ENCODE measurements around the gene RASA4B.
A peak's percentile ranks its signal among the peaks of the same experiment; 100 is the strongest.

RASA4B gene

GRCh38 chr7:102451371-102452054 is 66.1 kb downstream of the RASA4B start:
- DNase-seq, result no peak

GRCh38 chr7:102450242-102450641 is 67.3 kb downstream of the RASA4B start:
- no peak for DNase-seq

GRCh38 chr7:102449136-102449535 is 68.4 kb downstream of the RASA4B start:
- no peak for DNase-seq

GRCh38 chr7:102447311-102447710 is 70.3 kb downstream of the RASA4B start:
- no peak for DNase-seq

GRCh38 chr7:102446387-102447156 is 71.0 kb downstream of the RASA4B start:
- DNase-seq, result no peak

- no peak for DNase-seq
Measured at GRCh38 chr7:102445674-102446071, 71.9 kb downstream of the RASA4B start.

- no peak for DNase-seq
Measured at GRCh38 chr7:102444961-102445673, 72.5 kb downstream of the RASA4B start.

- no peak for DNase-seq
Measured at GRCh38 chr7:102439963-102440795, 77.4 kb downstream of the RASA4B start.

- no peak for DNase-seq
Measured at GRCh38 chr7:102436118-102436517, 81.5 kb downstream of the RASA4B start.

GRCh38 chr7:102434039-102434486 is 83.5 kb downstream of the RASA4B start:
- DNase-seq, result no peak

GRCh38 chr7:102433219-102434038 is 84.1 kb downstream of the RASA4B start, which contains the start of gene ORAI2:
Gene ORAI2, plus strand, starts transcription at chr7:102433575. Its CDS starts 5,382 bp downstream, at chr7:102438957.
- peak; percentile 8 to 31 for DNase-seq

Measured in AML-193 (cell line).